ENCODE results near the gene PNMA8B.

Gene PNMA8B

GRCh38 chr19:46536391-46536790 lies 40.7 kb upstream of the PNMA8B start (continued):
- TF ChIP-seq ZSCAN4 (tag by site-specific recombination; IDR thresholded peaks at IDR 0.05) (no peak), ZNF843 (tag by site-specific recombination; IDR thresholded peaks at IDR 0.05) (no peak), ZNF664 (tag by site-specific recombination; IDR thresholded peaks at IDR 0.05) (no peak), ZNF600 (tag by site-specific recombination; IDR thresholded peaks at IDR 0.05) (no peak)

- no peaks in the 10 kb centered on the region for H3K36me3 ChIP-seq (ENCODE audit: control insufficient read depth in 2 of 2, insufficient read depth in 1 of 2, low read length in 2 of 2)
- H3K9me3 ChIP-seq (ENCODE audit: control insufficient read depth, insufficient read depth, low read depth, low read length): no peaks in the 10 kb centered on the region
- ChIA-PET CTCF (interaction anchor here (3.0 kb wide), 1 partner anchor 9 kb away, joined by 11 read pairs; no protein-coding TSS in a partner anchor), POLR2A (no interaction called here)
- no peak overlapping the region for H3K27ac ChIP-seq (ENCODE audit: extremely low read depth, low read depth, low read length)
- TF ChIP-seq ZNF791 (tag by site-specific recombination; IDR thresholded peaks at IDR 0.05) (no peak), ZNF501 (tag by site-specific recombination; IDR thresholded peaks at IDR 0.05) (no peak), SP7 (tag by site-specific recombination; IDR thresholded peaks at IDR 0.05) (no peak), TSHZ1 (tag by site-specific recombination; IDR thresholded peaks at IDR 0.05; ENCODE audit: borderline replicate concordance) (no peak), ZNF26 (tag by site-specific recombination; IDR thresholded peaks at IDR 0.05) (no peak)
- H3K4me3 ChIP-seq (ENCODE audit: low read depth, low read length): no peak overlapping the region
- H3K4me1 ChIP-seq (ENCODE audit: control insufficient read depth, insufficient read depth, low read length): no peaks in the 10 kb centered on the region
Observed at GRCh38 chr19:46533621-46534081, 38.0 kb upstream of the PNMA8B start.

GRCh38 chr19:46533078-46533620 lies 37.5 kb upstream of the PNMA8B start:
- H3K4me1 ChIP-seq (ENCODE audit: control insufficient read depth, insufficient read depth, low read length): no peaks in the 10 kb centered on the region
- ChIA-PET POLR2A (no interaction called here), CTCF (interaction anchor here (0.7 to 3.0 kb wide), 4 partner anchors 10 to 129 kb away, joined by 3 to 11 read pairs (median 6); no protein-coding TSS in a partner anchor)
- no peak overlapping the region for H3K4me3 ChIP-seq (ENCODE audit: low read depth, low read length)
- H3K36me3 ChIP-seq (ENCODE audit: control insufficient read depth in 2 of 2, insufficient read depth in 1 of 2, low read length in 2 of 2): no peaks in the 10 kb centered on the region
- no peak overlapping the region for H3K27ac ChIP-seq (ENCODE audit: extremely low read depth, low read depth, low read length)
- TF ChIP-seq SALL2 (tag by site-specific recombination; IDR thresholded peaks at IDR 0.05; ENCODE audit: borderline replicate concordance): no peak
- TF ChIP-seq ZNF350 (tag by site-specific recombination; IDR thresholded peaks at IDR 0.05): no peak
- TF ChIP-seq ZFHX2 (tag by site-specific recombination; conservative IDR thresholded peaks at IDR 0.05): no peak
- no peak for TF ChIP-seq ZBTB20 (tag by site-specific recombination; IDR thresholded peaks at IDR 0.05)
- TF ChIP-seq ZNF843 (tag by site-specific recombination; IDR thresholded peaks at IDR 0.05): no peak
- TF ChIP-seq SCRT2 (tag by site-specific recombination; IDR thresholded peaks at IDR 0.05): no peak
- TF ChIP-seq ZNF221 (tag by site-specific recombination; IDR thresholded peaks at IDR 0.05; ENCODE audit: borderline replicate concordance): no peak
- no peak for TF ChIP-seq ZNF830 (tag by site-specific recombination; IDR thresholded peaks at IDR 0.05; ENCODE audit: low read depth)
- no peak for TF ChIP-seq EGR2 (tag by site-specific recombination; IDR thresholded peaks at IDR 0.05; ENCODE audit: low read depth)
- no peak for TF ChIP-seq ZNF664 (tag by site-specific recombination; IDR thresholded peaks at IDR 0.05)
- no peak for TF ChIP-seq ZNF624 (tag by site-specific recombination; IDR thresholded peaks at IDR 0.05)
- TF ChIP-seq ZNF37A (tag by site-specific recombination; IDR thresholded peaks at IDR 0.05): no peak
- TF ChIP-seq YY1 (tag by site-specific recombination; IDR thresholded peaks at IDR 0.05): no peak
- no peak for TF ChIP-seq ZNF302 (tag by site-specific recombination; IDR thresholded peaks at IDR 0.05; ENCODE audit: low read depth)
- TF ChIP-seq ZNF549 (tag by site-specific recombination; IDR thresholded peaks at IDR 0.05): no peak
- TF ChIP-seq ZNF274 (IDR thresholded peaks at IDR 0.05; ENCODE audit: low read length): no peak
- no peak for TF ChIP-seq ZNF274 (tag by site-specific recombination; IDR thresholded peaks at IDR 0.05; ENCODE audit: borderline replicate concordance)
- TF ChIP-seq ZNF76 (tag by site-specific recombination; IDR thresholded peaks at IDR 0.05; ENCODE audit: borderline replicate concordance, low read depth): no peak
- TF ChIP-seq ZNF654 (tag by site-specific recombination; IDR thresholded peaks at IDR 0.05; ENCODE audit: low read depth): no peak
- no peak for TF ChIP-seq ZNF223 (tag by site-specific recombination; IDR thresholded peaks at IDR 0.05)
- no peaks in the 10 kb centered on the region for H3K9me3 ChIP-seq (ENCODE audit: control insufficient read depth, insufficient read depth, low read depth, low read length)

Data from HEK293 (cell line).